ENCODE measurements around the gene FLNA. TPM values are rescaled to one million over a fixed set of nuclear protein-coding genes. Genes with fewer than 3 reads are reported as not detected.

FLNA gene
- total RNA-seq, 1 experiment from 2014 or later, result 1,841 TPM

DNA sequence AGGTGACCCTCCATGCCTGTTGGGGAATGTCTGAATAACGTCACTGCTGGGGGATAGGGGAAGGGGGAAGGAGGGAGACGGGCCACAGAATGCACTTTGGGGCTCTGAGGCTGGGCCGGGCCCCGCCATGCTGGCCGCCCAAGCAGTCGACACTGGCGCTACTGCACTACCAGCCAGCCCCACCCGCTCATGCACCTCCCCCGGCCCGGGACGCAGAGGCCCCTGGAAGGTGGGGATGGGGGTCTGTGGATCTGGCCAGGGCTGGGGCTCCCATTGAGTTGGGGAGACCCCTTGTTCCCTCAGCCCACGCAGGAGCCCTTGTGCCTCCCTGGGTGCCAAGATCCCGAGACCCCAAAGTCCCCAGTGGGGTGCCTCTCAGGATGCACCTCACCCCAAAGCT lies 17.8 kb downstream of the FLNA start:
- Histone ChIP-seq H3K79me2 (ENCODE audit: low read depth) (no peaks in the 10 kb centered on the region), H3K9me3 (ENCODE audit: insufficient read depth, low read depth) (no peaks in the 10 kb centered on the region), H3K27ac (no peak overlapping the region), H3K27me3 (ENCODE audit: insufficient read depth, low read depth) (no peaks in the 10 kb centered on the region), H3K4me3 (no peak overlapping the region), H3K36me3 (ENCODE audit: low read depth) (no peaks in the 10 kb centered on the region), H3K9me2 (ENCODE audit: insufficient read depth) (no peaks in the 10 kb centered on the region), H4K20me1 (ENCODE audit: insufficient read depth) (0 out of 2 replicates have a peak, but pooled peaks cover 10% of the 10 kb centered on the region), H3K4me2 (no peak overlapping the region), H3K4me1 (replicated peaks; ENCODE audit: insufficient read depth) (no peaks in the 10 kb centered on the region), H2AFZ (no peak overlapping the region), H3F3A (ENCODE audit: insufficient read depth, low read depth) (no peaks in the 10 kb centered on the region)
- ChIA-PET CTCF (no interaction called here), POLR2A (ENCODE audit: unreplicated experiment) (no interaction called here)
- TF ChIP-seq, protein P1, sequence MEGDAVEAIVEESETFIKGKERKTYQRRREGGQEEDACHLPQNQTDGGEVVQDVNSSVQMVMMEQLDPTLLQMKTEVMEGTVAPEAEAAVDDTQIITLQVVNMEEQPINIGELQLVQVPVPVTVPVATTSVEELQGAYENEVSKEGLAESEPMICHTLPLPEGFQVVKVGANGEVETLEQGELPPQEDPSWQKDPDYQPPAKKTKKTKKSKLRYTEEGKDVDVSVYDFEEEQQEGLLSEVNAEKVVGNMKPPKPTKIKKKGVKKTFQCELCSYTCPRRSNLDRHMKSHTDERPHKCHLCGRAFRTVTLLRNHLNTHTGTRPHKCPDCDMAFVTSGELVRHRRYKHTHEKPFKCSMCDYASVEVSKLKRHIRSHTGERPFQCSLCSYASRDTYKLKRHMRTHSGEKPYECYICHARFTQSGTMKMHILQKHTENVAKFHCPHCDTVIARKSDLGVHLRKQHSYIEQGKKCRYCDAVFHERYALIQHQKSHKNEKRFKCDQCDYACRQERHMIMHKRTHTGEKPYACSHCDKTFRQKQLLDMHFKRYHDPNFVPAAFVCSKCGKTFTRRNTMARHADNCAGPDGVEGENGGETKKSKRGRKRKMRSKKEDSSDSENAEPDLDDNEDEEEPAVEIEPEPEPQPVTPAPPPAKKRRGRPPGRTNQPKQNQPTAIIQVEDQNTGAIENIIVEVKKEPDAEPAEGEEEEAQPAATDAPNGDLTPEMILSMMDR (conservative IDR thresholded peaks at IDR 0.05), result no peak
- TF ChIP-seq EZH2 (IDR thresholded peaks at IDR 0.05; ENCODE audit: low read depth), result no peak
- no peak for DNase-seq
- intact Hi-C loops (cut with micrococcal nuclease; ENCODE audit: unreplicated experiment), result no loop called here
- no TSS peak for BruUV-seq (replicated peaks)

DNA sequence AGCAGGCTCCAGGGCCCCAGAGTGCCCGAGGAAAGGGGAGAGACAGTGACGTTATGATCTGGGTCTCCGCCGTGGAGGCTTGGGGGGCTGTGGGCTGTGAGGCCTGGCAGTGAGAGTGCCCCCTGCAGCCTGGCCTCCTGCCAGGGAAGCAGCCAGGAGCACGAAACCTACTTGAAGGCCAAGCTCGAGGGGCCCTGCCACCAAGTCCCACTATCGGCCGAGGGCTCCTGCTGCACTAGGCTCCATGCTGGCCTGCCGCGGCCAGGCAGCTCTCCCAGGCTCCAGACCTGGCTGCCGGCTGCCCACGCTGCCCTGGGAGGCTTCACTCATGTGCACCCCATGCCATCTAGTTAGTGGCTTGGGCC lies 18.7 kb downstream of the FLNA start:
- no peak overlapping the region for H3K4me2 ChIP-seq
- CTCF ChIA-PET, result no interaction called here
- POLR2A ChIA-PET (ENCODE audit: unreplicated experiment), result no interaction called here
- peak in 1 of 2 experiments; percentile 6 for DNase-seq
- TF ChIP-seq, protein P1 (conservative IDR thresholded peaks at IDR 0.05), result no peak
- no peak for TF ChIP-seq EZH2 (IDR thresholded peaks at IDR 0.05; ENCODE audit: low read depth)
- BruUV-seq (replicated peaks), result no TSS peak
- H3K36me3 ChIP-seq (ENCODE audit: low read depth), result no peaks in the 10 kb centered on the region
- H3K9me3 ChIP-seq (ENCODE audit: insufficient read depth, low read depth), result no peaks in the 10 kb centered on the region
- no peaks in the 10 kb centered on the region for H3F3A ChIP-seq (ENCODE audit: insufficient read depth, low read depth)
- H3K27ac ChIP-seq, result no peak overlapping the region
- no peaks in the 10 kb centered on the region for H3K4me1 ChIP-seq (replicated peaks; ENCODE audit: insufficient read depth)
- 0 out of 2 replicates have a peak, but pooled peaks cover 10% of the 10 kb centered on the region for H4K20me1 ChIP-seq (ENCODE audit: insufficient read depth)
- no peaks in the 10 kb centered on the region for H3K9me2 ChIP-seq (ENCODE audit: insufficient read depth)
- intact Hi-C loops (cut with micrococcal nuclease; ENCODE audit: unreplicated experiment), result no loop called here
- H3K4me3 ChIP-seq, result no peak overlapping the region
- no peak overlapping the region for H2AFZ ChIP-seq
- H3K79me2 ChIP-seq (ENCODE audit: low read depth), result no peaks in the 10 kb centered on the region
- no peaks in the 10 kb centered on the region for H3K27me3 ChIP-seq (ENCODE audit: insufficient read depth, low read depth)

DNA sequence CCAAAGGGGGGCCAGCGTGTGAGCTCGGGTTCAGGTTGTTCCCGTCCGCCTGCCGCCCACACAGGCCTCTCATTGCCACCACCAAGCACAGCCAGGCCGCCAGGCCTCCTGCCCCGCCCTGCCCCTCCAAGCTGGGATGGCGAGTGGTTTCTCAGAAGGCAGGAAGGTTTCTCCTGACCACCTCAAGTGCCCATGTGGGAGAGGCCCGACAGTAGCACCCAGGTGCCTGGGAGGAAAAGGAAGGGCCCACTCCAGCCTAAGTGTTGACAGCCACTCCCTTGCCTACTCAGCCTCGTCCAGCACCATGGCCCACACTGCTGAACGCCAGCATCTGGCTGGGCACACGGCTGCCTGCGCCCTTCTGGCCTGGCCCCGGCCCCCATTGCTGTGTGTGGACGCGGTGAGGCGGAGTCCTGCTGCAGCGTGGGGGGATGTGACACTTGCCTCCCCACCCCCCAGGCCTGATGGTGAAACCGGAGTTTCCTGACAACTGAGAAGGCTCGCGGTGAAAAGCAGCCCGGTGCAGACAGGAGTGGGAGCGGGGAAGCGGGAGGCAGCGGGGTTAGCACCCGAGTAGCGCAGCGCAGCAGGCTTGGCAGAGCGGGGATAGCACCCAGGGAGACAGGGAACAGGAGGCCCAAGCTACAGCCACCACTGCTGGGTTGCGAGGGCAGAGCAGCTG lies 19.2 kb downstream of the FLNA start:
- CTCF ChIA-PET, result no interaction called here

More for the DNA sequence above, 19.2 kb downstream of the FLNA start:
- POLR2A ChIA-PET (ENCODE audit: unreplicated experiment), result no interaction called here
- Histone ChIP-seq H3K4me2 (no peak overlapping the region), H3K4me3 (no peak overlapping the region), H2AFZ (no peak overlapping the region), H3K36me3 (ENCODE audit: low read depth) (no peaks in the 10 kb centered on the region), H3K4me1 (replicated peaks; ENCODE audit: insufficient read depth) (no peaks in the 10 kb centered on the region), H3K27me3 (ENCODE audit: insufficient read depth, low read depth) (no peaks in the 10 kb centered on the region), H3K79me2 (ENCODE audit: low read depth) (no peaks in the 10 kb centered on the region), H3K9me3 (ENCODE audit: insufficient read depth, low read depth) (no peaks in the 10 kb centered on the region), H4K20me1 (ENCODE audit: insufficient read depth) (0 out of 2 replicates have a peak, but pooled peaks cover 10% of the 10 kb centered on the region), H3K27ac (no peak overlapping the region), H3K9me2 (ENCODE audit: insufficient read depth) (no peaks in the 10 kb centered on the region), H3F3A (ENCODE audit: insufficient read depth, low read depth) (0 out of 2 replicates have a peak, but pooled peaks cover under 1% of the 10 kb centered on the region)
- intact Hi-C loops (cut with micrococcal nuclease; ENCODE audit: unreplicated experiment), result no loop called here
- BruUV-seq (replicated peaks), result no TSS peak
- peak in 1 of 2 experiments; percentile 11 for DNase-seq
- TF ChIP-seq, protein P1 (conservative IDR thresholded peaks at IDR 0.05), result no peak
- no peak for TF ChIP-seq EZH2 (IDR thresholded peaks at IDR 0.05; ENCODE audit: low read depth)

Measured in PC-9 (cell line).